Activated CD4-positive, alpha-beta T cell treated with anti-CD3 and anti-CD28 coated beads, Interleukin-2, amount 10 ng/mL, durations not matched to agents 24 days and 14 days (primary cell): Measurements from ENCODE around the gene GATB. TPM values are rescaled to one million over a fixed set of nuclear protein-coding genes. Genes with fewer than 3 reads are reported as not detected.
A peak's percentile ranks its signal among the peaks of the same experiment; 100 is the strongest.

ENCODE experiments used
- DNase-seq: peaks from one replicate; pipeline ENCODE4 v3.0.0; 2022
- H3K27ac Mint-ChIP-seq: one replicate; pipeline ENCODE4 v1.8.0; 2022; ENCODE audit warnings: mild to moderate bottlenecking, mixed read lengths
- H3K27me3 Mint-ChIP-seq: one replicate; pipeline ENCODE4 v1.8.0; 2022; ENCODE audit warnings: mixed read lengths
- H3K36me3 Mint-ChIP-seq: one replicate; pipeline ENCODE4 v1.8.0; 2022; ENCODE audit warnings: low read depth, mild to moderate bottlenecking, mixed read lengths
- H3K4me1 Mint-ChIP-seq: one replicate; pipeline ENCODE4 v1.8.0; 2021; ENCODE audit warnings: mixed read lengths
- H3K4me3 Mint-ChIP-seq: one replicate; pipeline ENCODE4 v1.8.0; 2022; ENCODE audit warnings: mild to moderate bottlenecking, moderate library complexity, mixed read lengths
- H3K9me3 Mint-ChIP-seq: one replicate; pipeline ENCODE4 v1.8.0; 2021; ENCODE audit warnings: mixed read lengths
- intact Hi-C: fragments of 100-400 bp; cut with micrococcal nuclease; formaldehyde crosslinking; loops from one replicate; pipeline ENCODE4 v1.15.1; 2023
- total RNA-seq: library from RNA; stranded (reverse); gene quantifications from 2 replicates; pipeline ENCODE4 v1.2.3, GENCODE V29; 2022

Gene GATB
- total RNA-seq, 1 donor from 2014 or later = 20.2 TPM

GRCh38 chr4:151675411-151675971, 85.3 kb downstream of the GATB start:
- Mint-ChIP-seq H3K4me3 (no peak overlapping the region), H3K4me1 (no peaks in the 10 kb centered on the region), H3K27me3 (no peaks in the 10 kb centered on the region), H3K36me3 (no peaks in the 10 kb centered on the region), H3K9me3 (no peaks in the 10 kb centered on the region), H3K27ac (no peak overlapping the region)
- intact Hi-C loops = no loop called here
- DNase-seq = no peak

GRCh38 chr4:151674804-151675391, 85.9 kb downstream of the GATB start:
- H3K4me3 Mint-ChIP-seq = no peak overlapping the region
- no peak overlapping the region for H3K27ac Mint-ChIP-seq
- no peaks in the 10 kb centered on the region for H3K27me3 Mint-ChIP-seq
- no peaks in the 10 kb centered on the region for H3K36me3 Mint-ChIP-seq
- H3K9me3 Mint-ChIP-seq = no peaks in the 10 kb centered on the region
- intact Hi-C loops = no loop called here
- H3K4me1 Mint-ChIP-seq = no peaks in the 10 kb centered on the region
- DNase-seq = no peak

- no peak overlapping the region for H3K27ac Mint-ChIP-seq
- H3K4me3 Mint-ChIP-seq = no peak overlapping the region
- H3K27me3 Mint-ChIP-seq = no peaks in the 10 kb centered on the region
- H3K36me3 Mint-ChIP-seq = no peaks in the 10 kb centered on the region
- no peak for DNase-seq
- no peaks in the 10 kb centered on the region for H3K4me1 Mint-ChIP-seq
- H3K9me3 Mint-ChIP-seq = no peaks in the 10 kb centered on the region
- intact Hi-C loops = no loop called here
Measured at GRCh38 chr4:151673908-151674520, 86.8 kb downstream of the GATB start.

- Mint-ChIP-seq H3K9me3 (no peaks in the 10 kb centered on the region), H3K4me3 (no peak overlapping the region), H3K36me3 (no peaks in the 10 kb centered on the region), H3K27me3 (no peaks in the 10 kb centered on the region), H3K27ac (no peak overlapping the region), H3K4me1 (no peaks in the 10 kb centered on the region)
- no peak for DNase-seq
- intact Hi-C loops = no loop called here
Measured at GRCh38 chr4:151672996-151673395, 87.8 kb downstream of the GATB start.

GRCh38 chr4:151671541-151672059, 89.2 kb downstream of the GATB start:
- Mint-ChIP-seq H3K4me1 (peaks cover 8% of the 10 kb centered on the region), H3K4me3 (no peak overlapping the region), H3K27ac (no peak overlapping the region), H3K36me3 (no peaks in the 10 kb centered on the region), H3K9me3 (no peaks in the 10 kb centered on the region), H3K27me3 (no peaks in the 10 kb centered on the region)
- DNase-seq = no peak
- intact Hi-C loops = no loop called here

- no peak overlapping the region for H3K27ac Mint-ChIP-seq
- H3K4me3 Mint-ChIP-seq = no peak overlapping the region
- DNase-seq = no peak
- H3K9me3 Mint-ChIP-seq = no peaks in the 10 kb centered on the region
- H3K27me3 Mint-ChIP-seq = no peaks in the 10 kb centered on the region
- intact Hi-C loops = no loop called here
- no peaks in the 10 kb centered on the region for H3K36me3 Mint-ChIP-seq
- peaks cover 10% of the 10 kb centered on the region for H3K4me1 Mint-ChIP-seq
Measured at GRCh38 chr4:151670843-151671242, 90.0 kb downstream of the GATB start.

- Mint-ChIP-seq H3K27ac (no peak overlapping the region), H3K36me3 (no peaks in the 10 kb centered on the region), H3K27me3 (no peaks in the 10 kb centered on the region), H3K4me3 (no peak overlapping the region), H3K4me1 (peaks cover 10% of the 10 kb centered on the region), H3K9me3 (no peaks in the 10 kb centered on the region)
- no peak for DNase-seq
- intact Hi-C loops = no loop called here
Measured at GRCh38 chr4:151669990-151670389, 90.8 kb downstream of the GATB start.

- no peak for DNase-seq
- no peak overlapping the region for H3K27ac Mint-ChIP-seq
- H3K36me3 Mint-ChIP-seq = no peaks in the 10 kb centered on the region
- H3K9me3 Mint-ChIP-seq = no peaks in the 10 kb centered on the region
- no peaks in the 10 kb centered on the region for H3K27me3 Mint-ChIP-seq
- peaks cover 10% of the 10 kb centered on the region for H3K4me1 Mint-ChIP-seq
- H3K4me3 Mint-ChIP-seq = no peak overlapping the region
- intact Hi-C loops = no loop called here
Measured at GRCh38 chr4:151668689-151669402, 92.0 kb downstream of the GATB start.

- Mint-ChIP-seq H3K9me3 (no peaks in the 10 kb centered on the region), H3K36me3 (no peaks in the 10 kb centered on the region), H3K4me1 (peaks cover 10% of the 10 kb centered on the region), H3K4me3 (no peak overlapping the region), H3K27me3 (no peaks in the 10 kb centered on the region), H3K27ac (no peak overlapping the region)
- intact Hi-C loops = no loop called here
- DNase-seq = no peak
Measured at GRCh38 chr4:151667666-151668065, 93.1 kb downstream of the GATB start.

- Mint-ChIP-seq H3K36me3 (no peaks in the 10 kb centered on the region), H3K9me3 (no peaks in the 10 kb centered on the region), H3K4me3 (no peak overlapping the region), H3K4me1 (peaks cover 10% of the 10 kb centered on the region), H3K27ac (peak overlapping the region; percentile 3), H3K27me3 (no peaks in the 10 kb centered on the region)
- DNase-seq = peak; percentile 64
- intact Hi-C loops = no loop called here
Measured at GRCh38 chr4:151667048-151667447, 93.8 kb downstream of the GATB start.

- H3K27ac Mint-ChIP-seq = no peak overlapping the region
- no peak for DNase-seq
- peaks cover 10% of the 10 kb centered on the region for H3K4me1 Mint-ChIP-seq
- H3K4me3 Mint-ChIP-seq = no peak overlapping the region
- no peaks in the 10 kb centered on the region for H3K36me3 Mint-ChIP-seq
- H3K27me3 Mint-ChIP-seq = no peaks in the 10 kb centered on the region
- no peaks in the 10 kb centered on the region for H3K9me3 Mint-ChIP-seq
- intact Hi-C loops = no loop called here
Measured at GRCh38 chr4:151666501-151666900, 94.3 kb downstream of the GATB start.

GRCh38 chr4:151665785-151666127, 95.1 kb downstream of the GATB start:
- DNase-seq = no peak
- Mint-ChIP-seq H3K4me3 (no peak overlapping the region), H3K9me3 (no peaks in the 10 kb centered on the region), H3K27ac (no peak overlapping the region), H3K36me3 (no peaks in the 10 kb centered on the region), H3K4me1 (peaks cover 10% of the 10 kb centered on the region), H3K27me3 (no peaks in the 10 kb centered on the region)
- intact Hi-C loops = no loop called here

- no peak overlapping the region for H3K27ac Mint-ChIP-seq
- H3K4me1 Mint-ChIP-seq = peaks cover 11% of the 10 kb centered on the region
- no peaks in the 10 kb centered on the region for H3K9me3 Mint-ChIP-seq
- intact Hi-C loops = no loop called here
- H3K27me3 Mint-ChIP-seq = no peaks in the 10 kb centered on the region
- no peak for DNase-seq
- H3K4me3 Mint-ChIP-seq = no peak overlapping the region
- no peaks in the 10 kb centered on the region for H3K36me3 Mint-ChIP-seq
Measured at GRCh38 chr4:151665022-151665784, 95.6 kb downstream of the GATB start.

GRCh38 chr4:151664289-151664688, 96.5 kb downstream of the GATB start:
- intact Hi-C loops = no loop called here
- H3K27me3 Mint-ChIP-seq = no peaks in the 10 kb centered on the region
- H3K36me3 Mint-ChIP-seq = no peaks in the 10 kb centered on the region
- no peak overlapping the region for H3K4me3 Mint-ChIP-seq
- DNase-seq = no peak
- no peak overlapping the region for H3K27ac Mint-ChIP-seq
- peaks cover 18% of the 10 kb centered on the region for H3K4me1 Mint-ChIP-seq
- H3K9me3 Mint-ChIP-seq = no peaks in the 10 kb centered on the region
